HEK293 (cell line): ENCODE results near the gene SSPN.

Source experiments
- CTCF ChIA-PET: fragments of 350-600 bp; formaldehyde crosslinking; extraction: SDS; loops from one replicate; lab custom pipeline; 2021; ENCODE audit warnings: antibody characterized with exemption; lab: Yijun Ruan, JAX
- POLR2A ChIA-PET: fragments of 300-600 bp; formaldehyde crosslinking; extraction: SDS; loops from one replicate; lab custom pipeline; 2020; ENCODE audit warnings: antibody characterized with exemption, inconsistent platforms; lab: Yijun Ruan, JAX
- H3K27ac ChIP-seq: fragments of 200-500 bp; sonication (Bioruptor generic); 2 replicates; pipeline ENCODE4 v1.5.1; 2014; ENCODE audit warnings: low read depth, low read length, control low read depth, inconsistent platforms; ENCODE audit errors: extremely low read depth
- H3K36me3 ChIP-seq, 2 experiments: fragments of 200-500 bp in 1 of 2; sonication (Bioruptor generic) in 1 of 2; 1 replicate in 1 of 2; 2 replicates in 1 of 2; pipeline ENCODE4 v1.5.1; 2014 to 2017; ENCODE audit warnings: inconsistent platforms in 2 of 2, low read length in 2 of 2; ENCODE audit not compliant: control insufficient read depth in 2 of 2, insufficient read depth in 1 of 2
- H3K4me1 ChIP-seq: fragments of 200-500 bp; sonication (Bioruptor generic); 2 replicates; pipeline ENCODE4 v1.5.1; 2014; ENCODE audit warnings: mild to moderate bottlenecking, low read length, inconsistent platforms; ENCODE audit not compliant: control insufficient read depth, insufficient read depth
- H3K4me3 ChIP-seq: 2 replicates; pipeline ENCODE4 v1.5.1; 2011; ENCODE audit warnings: low read depth, mild to moderate bottlenecking, control low read depth, low read length, moderate library complexity
- H3K9me3 ChIP-seq: fragments of 200-500 bp; sonication (Bioruptor generic); 2 replicates; pipeline ENCODE4 v1.5.1; 2014; ENCODE audit warnings: low read depth, low read length, inconsistent platforms; ENCODE audit not compliant: control insufficient read depth, insufficient read depth
- TRIM28 ChIP-seq: IDR thresholded peaks from 2 replicates; pipeline ENCODE4 v1.6.1; 2011; ENCODE audit warnings: low read length, control low read depth, borderline replicate concordance
- ZFP3 ChIP-seq: fragments of 450-650 bp; formaldehyde crosslinking; IDR thresholded peaks from 2 replicates; pipeline ENCODE4 v1.5.1; 2016; ENCODE audit warnings: low read depth, missing biosample characterization, missing genetic modification characterization
- ZNF133 ChIP-seq: fragments of 450-650 bp; formaldehyde crosslinking; IDR thresholded peaks from 2 replicates; pipeline ENCODE4 v1.5.1; 2016; ENCODE audit warnings: missing biosample characterization, missing genetic modification characterization
- ZNF175 ChIP-seq: fragments of 450-650 bp; formaldehyde crosslinking; IDR thresholded peaks from 2 replicates; pipeline ENCODE4 v1.5.1; 2016; ENCODE audit warnings: missing biosample characterization, missing genetic modification characterization
- ZNF184 ChIP-seq: fragments of 450-650 bp; IDR thresholded peaks from 2 replicates; pipeline ENCODE4 v1.5.1; 2018; ENCODE audit warnings: missing biosample characterization, mild to moderate bottlenecking, missing genetic modification characterization
- ZNF280C ChIP-seq: fragments of 450-650 bp; formaldehyde crosslinking; IDR thresholded peaks from 2 replicates; pipeline ENCODE4 v1.5.1; 2016; ENCODE audit warnings: missing biosample characterization, missing genetic modification characterization
- ZNF335 ChIP-seq: fragments of 450-650 bp; formaldehyde crosslinking; conservative IDR thresholded peaks from 2 replicates; pipeline ENCODE4 v1.5.1; 2016; ENCODE audit warnings: missing biosample characterization, missing genetic modification characterization
- ZNF341 ChIP-seq: fragments of 450-650 bp; formaldehyde crosslinking; IDR thresholded peaks from 2 replicates; pipeline ENCODE4; 2016; ENCODE audit warnings: low read depth, missing biosample characterization, missing genetic modification characterization
- ZNF426 ChIP-seq: fragments of 450-650 bp; formaldehyde crosslinking; IDR thresholded peaks from 2 replicates; pipeline ENCODE4 v1.5.1; 2017; ENCODE audit warnings: missing biosample characterization, missing genetic modification characterization, mild to moderate bottlenecking, inconsistent platforms, moderate library complexity
- ZNF518A ChIP-seq: fragments of 450-650 bp; formaldehyde crosslinking; conservative IDR thresholded peaks from 2 replicates; pipeline ENCODE4 v1.5.1; 2016; ENCODE audit warnings: low read depth, missing biosample characterization, missing genetic modification characterization
- ZNF623 ChIP-seq: fragments of 450-650 bp; formaldehyde crosslinking; IDR thresholded peaks from 2 replicates; pipeline ENCODE4 v1.5.1; 2016; ENCODE audit warnings: missing biosample characterization, missing genetic modification characterization
- ZNF791 ChIP-seq: fragments of 450-650 bp; formaldehyde crosslinking; IDR thresholded peaks from 2 replicates; pipeline ENCODE4 v1.5.1; 2016; ENCODE audit warnings: missing biosample characterization, missing genetic modification characterization
- TF ChIP-seq, protein P1 (sequence below): fragments of 450-650 bp; formaldehyde crosslinking; IDR thresholded peaks from 2 replicates; pipeline ENCODE4 v1.5.1; 2016; ENCODE audit warnings: missing biosample characterization, missing genetic modification characterization, borderline replicate concordance
- TF ChIP-seq, protein P2 (sequence below): fragments of 450-650 bp; formaldehyde crosslinking; IDR thresholded peaks from 2 replicates; pipeline ENCODE4 v1.5.1; 2016; ENCODE audit warnings: missing biosample characterization, missing genetic modification characterization
- TF ChIP-seq, protein P3 (sequence below): fragments of 450-650 bp; formaldehyde crosslinking; IDR thresholded peaks from 2 replicates; pipeline ENCODE4 v1.5.1; 2016; ENCODE audit warnings: missing biosample characterization, missing genetic modification characterization
- TF ChIP-seq, protein P4 (sequence below): fragments of 450-650 bp; formaldehyde crosslinking; IDR thresholded peaks from 2 replicates; pipeline ENCODE4 v1.5.1; 2016; ENCODE audit warnings: missing biosample characterization, missing genetic modification characterization

The SSPN gene

DNA sequence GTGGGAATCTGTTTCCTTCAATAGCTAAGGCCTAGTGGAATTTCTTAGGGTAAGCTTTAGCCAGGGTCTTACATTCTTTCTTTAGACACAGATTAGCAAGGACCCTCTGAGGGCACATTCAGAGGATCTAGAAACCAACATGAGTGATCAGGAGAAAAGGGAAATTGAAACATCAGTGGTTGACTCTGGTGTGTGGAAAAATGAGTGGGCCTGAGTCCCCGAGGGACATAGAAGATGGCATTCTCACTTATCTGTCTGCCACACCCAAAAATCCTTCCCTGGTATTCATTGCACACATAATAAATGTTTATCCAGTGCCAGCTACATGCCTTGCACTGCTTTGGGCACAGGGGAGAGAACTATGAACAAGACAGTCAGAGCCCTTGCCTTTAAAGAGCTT lies 82.9 kb downstream of the SSPN start:
- Histone ChIP-seq H3K36me3 (no peaks in the 10 kb centered on the region), H3K4me3 (no peak overlapping the region), H3K9me3 (no peaks in the 10 kb centered on the region), H3K27ac (no peak overlapping the region), H3K4me1 (peaks cover 18% of the 10 kb centered on the region)
- ChIA-PET POLR2A (interaction anchor here (0.6 kb wide), 1 partner anchor 153 kb away, joined by 3 read pairs; the partner anchor contains the start of gene BHLHE41), CTCF (interaction anchor here (1.5 kb wide), 1 partner anchor 13 kb away, joined by 3 read pairs; no protein-coding TSS in a partner anchor)
- TF ChIP-seq ZNF518A (tag by site-specific recombination) = no peak
- TF ChIP-seq ZNF623 (tag by site-specific recombination) = no peak
- TF ChIP-seq ZNF341 (tag by site-specific recombination) = no peak
- TF ChIP-seq, protein P1, sequence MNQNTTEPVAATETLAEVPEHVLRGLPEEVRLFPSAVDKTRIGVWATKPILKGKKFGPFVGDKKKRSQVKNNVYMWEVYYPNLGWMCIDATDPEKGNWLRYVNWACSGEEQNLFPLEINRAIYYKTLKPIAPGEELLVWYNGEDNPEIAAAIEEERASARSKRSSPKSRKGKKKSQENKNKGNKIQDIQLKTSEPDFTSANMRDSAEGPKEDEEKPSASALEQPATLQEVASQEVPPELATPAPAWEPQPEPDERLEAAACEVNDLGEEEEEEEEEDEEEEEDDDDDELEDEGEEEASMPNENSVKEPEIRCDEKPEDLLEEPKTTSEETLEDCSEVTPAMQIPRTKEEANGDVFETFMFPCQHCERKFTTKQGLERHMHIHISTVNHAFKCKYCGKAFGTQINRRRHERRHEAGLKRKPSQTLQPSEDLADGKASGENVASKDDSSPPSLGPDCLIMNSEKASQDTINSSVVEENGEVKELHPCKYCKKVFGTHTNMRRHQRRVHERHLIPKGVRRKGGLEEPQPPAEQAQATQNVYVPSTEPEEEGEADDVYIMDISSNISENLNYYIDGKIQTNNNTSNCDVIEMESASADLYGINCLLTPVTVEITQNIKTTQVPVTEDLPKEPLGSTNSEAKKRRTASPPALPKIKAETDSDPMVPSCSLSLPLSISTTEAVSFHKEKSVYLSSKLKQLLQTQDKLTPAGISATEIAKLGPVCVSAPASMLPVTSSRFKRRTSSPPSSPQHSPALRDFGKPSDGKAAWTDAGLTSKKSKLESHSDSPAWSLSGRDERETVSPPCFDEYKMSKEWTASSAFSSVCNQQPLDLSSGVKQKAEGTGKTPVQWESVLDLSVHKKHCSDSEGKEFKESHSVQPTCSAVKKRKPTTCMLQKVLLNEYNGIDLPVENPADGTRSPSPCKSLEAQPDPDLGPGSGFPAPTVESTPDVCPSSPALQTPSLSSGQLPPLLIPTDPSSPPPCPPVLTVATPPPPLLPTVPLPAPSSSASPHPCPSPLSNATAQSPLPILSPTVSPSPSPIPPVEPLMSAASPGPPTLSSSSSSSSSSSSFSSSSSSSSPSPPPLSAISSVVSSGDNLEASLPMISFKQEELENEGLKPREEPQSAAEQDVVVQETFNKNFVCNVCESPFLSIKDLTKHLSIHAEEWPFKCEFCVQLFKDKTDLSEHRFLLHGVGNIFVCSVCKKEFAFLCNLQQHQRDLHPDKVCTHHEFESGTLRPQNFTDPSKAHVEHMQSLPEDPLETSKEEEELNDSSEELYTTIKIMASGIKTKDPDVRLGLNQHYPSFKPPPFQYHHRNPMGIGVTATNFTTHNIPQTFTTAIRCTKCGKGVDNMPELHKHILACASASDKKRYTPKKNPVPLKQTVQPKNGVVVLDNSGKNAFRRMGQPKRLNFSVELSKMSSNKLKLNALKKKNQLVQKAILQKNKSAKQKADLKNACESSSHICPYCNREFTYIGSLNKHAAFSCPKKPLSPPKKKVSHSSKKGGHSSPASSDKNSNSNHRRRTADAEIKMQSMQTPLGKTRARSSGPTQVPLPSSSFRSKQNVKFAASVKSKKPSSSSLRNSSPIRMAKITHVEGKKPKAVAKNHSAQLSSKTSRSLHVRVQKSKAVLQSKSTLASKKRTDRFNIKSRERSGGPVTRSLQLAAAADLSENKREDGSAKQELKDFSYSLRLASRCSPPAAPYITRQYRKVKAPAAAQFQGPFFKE (tag by site-specific recombination) = no peak
- no peak for TF ChIP-seq ZFP3 (tag by site-specific recombination)
- no peak for TF ChIP-seq ZNF280C
- TF ChIP-seq, protein P2, sequence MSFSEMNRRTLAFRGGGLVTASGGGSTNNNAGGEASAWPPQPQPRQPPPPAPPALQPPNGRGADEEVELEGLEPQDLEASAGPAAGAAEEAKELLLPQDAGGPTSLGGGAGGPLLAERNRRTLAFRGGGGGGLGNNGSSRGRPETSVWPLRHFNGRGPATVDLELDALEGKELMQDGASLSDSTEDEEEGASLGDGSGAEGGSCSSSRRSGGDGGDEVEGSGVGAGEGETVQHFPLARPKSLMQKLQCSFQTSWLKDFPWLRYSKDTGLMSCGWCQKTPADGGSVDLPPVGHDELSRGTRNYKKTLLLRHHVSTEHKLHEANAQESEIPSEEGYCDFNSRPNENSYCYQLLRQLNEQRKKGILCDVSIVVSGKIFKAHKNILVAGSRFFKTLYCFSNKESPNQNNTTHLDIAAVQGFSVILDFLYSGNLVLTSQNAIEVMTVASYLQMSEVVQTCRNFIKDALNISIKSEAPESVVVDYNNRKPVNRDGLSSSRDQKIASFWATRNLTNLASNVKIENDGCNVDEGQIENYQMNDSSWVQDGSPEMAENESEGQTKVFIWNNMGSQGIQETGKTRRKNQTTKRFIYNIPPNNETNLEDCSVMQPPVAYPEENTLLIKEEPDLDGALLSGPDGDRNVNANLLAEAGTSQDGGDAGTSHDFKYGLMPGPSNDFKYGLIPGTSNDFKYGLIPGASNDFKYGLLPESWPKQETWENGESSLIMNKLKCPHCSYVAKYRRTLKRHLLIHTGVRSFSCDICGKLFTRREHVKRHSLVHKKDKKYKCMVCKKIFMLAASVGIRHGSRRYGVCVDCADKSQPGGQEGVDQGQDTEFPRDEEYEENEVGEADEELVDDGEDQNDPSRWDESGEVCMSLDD (tag by site-specific recombination) = no peak
- TF ChIP-seq TRIM28 = no peak
- TF ChIP-seq, protein P3, sequence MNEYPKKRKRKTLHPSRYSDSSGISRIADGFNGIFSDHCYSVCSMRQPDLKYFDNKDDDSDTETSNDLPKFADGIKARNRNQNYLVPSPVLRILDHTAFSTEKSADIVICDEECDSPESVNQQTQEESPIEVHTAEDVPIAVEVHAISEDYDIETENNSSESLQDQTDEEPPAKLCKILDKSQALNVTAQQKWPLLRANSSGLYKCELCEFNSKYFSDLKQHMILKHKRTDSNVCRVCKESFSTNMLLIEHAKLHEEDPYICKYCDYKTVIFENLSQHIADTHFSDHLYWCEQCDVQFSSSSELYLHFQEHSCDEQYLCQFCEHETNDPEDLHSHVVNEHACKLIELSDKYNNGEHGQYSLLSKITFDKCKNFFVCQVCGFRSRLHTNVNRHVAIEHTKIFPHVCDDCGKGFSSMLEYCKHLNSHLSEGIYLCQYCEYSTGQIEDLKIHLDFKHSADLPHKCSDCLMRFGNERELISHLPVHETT = no peak
- no peak for TF ChIP-seq ZNF175 (tag by site-specific recombination)
- TF ChIP-seq ZNF184 (tag by site-specific recombination) = no peak
- no peak for TF ChIP-seq ZNF133 (tag by site-specific recombination)
- no peak for TF ChIP-seq ZNF426 (tag by site-specific recombination)
- no peak for TF ChIP-seq ZNF335 (tag by site-specific recombination)
- TF ChIP-seq ZNF791 (tag by site-specific recombination) = no peak
- TF ChIP-seq, protein P4, sequence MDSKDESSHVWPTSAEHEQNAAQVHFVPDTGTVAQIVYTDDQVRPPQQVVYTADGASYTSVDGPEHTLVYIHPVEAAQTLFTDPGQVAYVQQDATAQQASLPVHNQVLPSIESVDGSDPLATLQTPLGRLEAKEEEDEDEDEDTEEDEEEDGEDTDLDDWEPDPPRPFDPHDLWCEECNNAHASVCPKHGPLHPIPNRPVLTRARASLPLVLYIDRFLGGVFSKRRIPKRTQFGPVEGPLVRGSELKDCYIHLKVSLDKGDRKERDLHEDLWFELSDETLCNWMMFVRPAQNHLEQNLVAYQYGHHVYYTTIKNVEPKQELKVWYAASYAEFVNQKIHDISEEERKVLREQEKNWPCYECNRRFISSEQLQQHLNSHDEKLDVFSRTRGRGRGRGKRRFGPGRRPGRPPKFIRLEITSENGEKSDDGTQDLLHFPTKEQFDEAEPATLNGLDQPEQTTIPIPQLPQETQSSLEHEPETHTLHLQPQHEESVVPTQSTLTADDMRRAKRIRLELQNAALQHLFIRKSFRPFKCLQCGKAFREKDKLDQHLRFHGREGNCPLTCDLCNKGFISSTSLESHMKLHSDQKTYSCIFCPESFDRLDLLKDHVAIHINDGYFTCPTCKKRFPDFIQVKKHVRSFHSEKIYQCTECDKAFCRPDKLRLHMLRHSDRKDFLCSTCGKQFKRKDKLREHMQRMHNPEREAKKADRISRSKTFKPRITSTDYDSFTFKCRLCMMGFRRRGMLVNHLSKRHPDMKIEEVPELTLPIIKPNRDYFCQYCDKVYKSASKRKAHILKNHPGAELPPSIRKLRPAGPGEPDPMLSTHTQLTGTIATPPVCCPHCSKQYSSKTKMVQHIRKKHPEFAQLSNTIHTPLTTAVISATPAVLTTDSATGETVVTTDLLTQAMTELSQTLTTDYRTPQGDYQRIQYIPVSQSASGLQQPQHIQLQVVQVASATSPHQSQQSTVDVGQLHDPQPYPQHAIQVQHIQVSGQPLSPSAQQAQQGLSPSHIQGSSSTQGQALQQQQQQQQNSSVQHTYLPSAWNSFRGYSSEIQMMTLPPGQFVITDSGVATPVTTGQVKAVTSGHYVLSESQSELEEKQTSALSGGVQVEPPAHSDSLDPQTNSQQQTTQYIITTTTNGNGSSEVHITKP (tag by site-specific recombination) = no peak
